HG03139 (cell line): ENCODE data around the gene ZCCHC17.

Source experiments
- ATAC-seq: cut with Tn5 transposase; IDR thresholded peaks from one replicate; pipeline ENCODE4 v1.9.1; 2021; ENCODE audit not compliant: unreplicated experiment

The ZCCHC17 gene

DNA sequence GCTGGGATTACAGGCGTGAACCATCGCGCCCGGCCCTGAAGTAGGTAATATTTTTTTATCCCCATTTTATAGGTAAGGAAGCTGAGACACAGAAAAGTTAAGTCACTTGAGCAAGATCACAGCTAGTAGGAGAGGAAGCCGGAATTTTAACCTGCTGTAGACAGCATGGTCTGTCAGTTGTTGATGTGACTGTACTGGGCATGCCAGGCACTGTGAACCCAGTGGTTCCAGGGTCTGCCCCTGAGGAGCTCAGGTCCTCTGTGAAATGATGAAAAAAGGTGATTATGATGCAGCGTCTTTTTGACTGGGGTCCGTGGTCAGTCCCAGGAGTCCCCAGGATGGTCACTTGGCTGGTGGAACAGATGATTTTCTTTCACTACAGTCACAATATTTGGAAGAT is 92.8 kb downstream of the ZCCHC17 start:
- ATAC-seq: no peak

DNA sequence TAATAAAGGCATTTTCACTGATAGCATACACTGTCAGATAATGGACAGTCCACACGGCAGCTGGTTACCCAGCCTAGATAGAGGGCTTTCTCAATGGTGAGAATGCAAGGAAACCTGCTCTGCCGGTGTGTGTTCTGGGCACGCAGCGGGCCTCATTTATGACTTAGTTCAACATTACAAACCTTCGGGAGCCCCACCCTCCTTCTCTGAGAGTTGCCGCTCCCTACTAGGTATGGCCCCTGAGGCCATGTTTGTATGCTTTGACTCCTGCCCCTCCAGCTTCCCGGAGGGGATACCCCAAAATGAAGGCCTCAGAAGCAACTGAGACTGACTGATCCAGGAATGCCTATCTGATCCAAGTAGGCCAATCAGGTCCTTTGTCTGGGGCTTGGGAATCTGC is 93.2 kb downstream of the ZCCHC17 start:
- no peak for ATAC-seq

DNA sequence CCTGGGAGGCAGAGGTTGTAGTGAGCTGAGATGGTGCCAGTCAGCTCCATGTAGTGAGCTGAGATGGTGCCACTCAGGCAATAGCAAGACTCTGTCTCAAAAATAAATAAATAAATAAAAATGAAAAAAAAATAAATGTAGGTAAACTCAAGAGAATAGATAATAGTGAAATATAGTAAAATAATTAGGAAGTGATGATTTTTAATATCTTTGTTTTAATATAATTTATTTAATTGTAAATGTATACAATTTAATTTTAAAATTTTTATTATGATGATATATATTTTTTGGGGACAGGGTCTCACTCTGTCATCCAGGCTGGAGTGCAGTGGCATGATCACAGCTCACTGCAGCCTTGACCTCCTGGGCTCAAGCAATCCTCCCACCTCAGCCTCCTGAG is 96.6 kb downstream of the ZCCHC17 start:
- no peak for ATAC-seq

DNA sequence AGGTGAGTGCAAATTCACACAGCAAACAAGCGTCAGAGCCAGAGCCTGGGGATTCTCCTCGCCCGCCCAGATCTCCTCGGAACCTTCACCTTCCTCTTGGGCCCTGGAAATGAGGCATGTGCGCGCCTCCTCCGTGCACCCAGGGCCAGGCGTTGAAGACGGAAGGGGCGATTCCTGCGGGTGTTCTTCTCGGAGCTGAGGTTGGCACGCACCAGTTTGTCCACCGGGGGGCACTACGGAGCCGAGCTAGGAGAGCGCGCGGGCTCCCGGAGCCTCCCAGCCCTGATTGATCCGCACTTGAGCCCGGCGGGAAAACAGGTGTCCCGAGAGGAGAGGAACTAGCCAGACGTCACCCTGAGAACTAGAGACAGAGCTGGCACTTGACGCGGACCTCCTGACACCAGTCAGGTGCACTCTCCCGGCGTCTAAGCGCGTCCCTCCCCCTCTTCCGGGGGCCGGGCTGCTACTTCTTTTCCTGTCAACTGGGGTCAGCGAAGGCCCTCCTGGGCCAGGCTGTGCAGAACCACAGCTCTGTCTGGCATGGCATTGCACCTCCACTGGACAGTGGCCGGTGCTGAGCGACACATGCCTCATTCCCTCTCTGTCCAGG is 97.9 kb downstream of the ZCCHC17 start:
- ATAC-seq: no peak

DNA sequence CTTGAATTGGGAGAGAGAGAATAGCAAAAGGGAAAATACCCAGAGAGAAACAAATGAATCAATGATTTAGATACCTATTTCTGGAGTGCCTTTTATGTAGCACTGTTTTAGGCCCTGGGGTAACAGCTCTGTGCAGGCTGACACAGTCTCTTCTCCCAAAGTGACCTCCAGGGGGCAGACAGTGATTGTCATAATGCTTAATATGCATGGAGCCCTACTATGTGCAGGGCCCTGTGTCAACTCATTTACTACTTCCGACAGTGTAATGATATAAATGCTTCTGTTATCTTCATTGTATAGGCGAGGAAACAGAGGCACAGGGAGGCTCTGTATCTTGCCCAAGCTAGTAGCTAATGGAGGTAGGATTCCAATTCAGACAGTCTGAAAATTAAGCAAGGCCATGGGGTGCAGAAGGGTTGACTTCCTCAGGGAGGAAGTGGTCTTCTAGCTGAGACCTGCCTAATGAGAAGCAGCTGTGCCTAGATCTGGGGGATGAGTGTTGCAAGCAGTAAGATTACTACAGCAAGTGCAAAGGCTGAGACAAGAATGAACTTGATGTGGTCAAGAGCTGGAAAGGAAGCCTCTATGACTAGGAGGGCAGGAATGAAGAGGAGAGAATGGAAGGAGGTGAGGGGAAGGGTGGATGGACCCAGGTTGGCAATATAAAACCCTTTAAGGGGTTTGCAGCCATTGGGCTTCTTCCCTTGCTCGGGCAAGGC is 100.0 kb downstream of the ZCCHC17 start:
- no peak for ATAC-seq

DNA sequence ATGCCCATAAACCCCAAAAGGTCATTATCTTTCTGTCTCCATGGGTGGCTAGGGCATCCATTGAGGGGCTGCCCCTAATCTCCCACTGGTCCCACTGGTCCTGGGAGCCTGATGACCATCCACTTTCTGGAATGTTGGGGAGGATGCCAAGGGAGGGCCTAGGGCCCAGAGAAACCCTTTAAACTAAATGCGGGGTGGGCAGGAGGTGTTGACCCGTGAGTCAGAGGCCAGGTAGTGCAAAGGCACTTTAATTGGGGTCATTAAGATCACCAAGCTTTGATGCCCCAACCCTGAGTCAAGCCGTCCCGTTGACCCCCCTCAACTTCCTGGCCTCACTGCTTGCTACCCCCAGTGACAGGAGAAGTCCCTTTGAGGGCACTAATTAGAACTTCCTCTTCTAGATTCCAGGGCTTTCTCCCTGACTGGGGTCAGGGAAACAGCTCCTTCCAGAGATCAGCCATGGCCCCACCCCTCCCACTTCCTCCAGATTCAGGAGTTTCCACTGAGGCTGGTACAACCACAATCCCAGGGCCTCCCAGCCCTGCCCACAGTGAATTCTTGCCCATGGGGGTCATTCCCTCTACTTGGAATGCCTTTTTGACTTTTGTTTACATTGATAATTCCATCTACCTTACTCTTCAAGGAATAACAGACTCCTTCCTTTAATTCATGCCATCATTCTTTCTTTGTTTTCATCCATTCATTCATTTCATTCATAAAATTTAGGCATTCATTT is 100.7 kb downstream of the ZCCHC17 start:
- ATAC-seq: no peak

DNA sequence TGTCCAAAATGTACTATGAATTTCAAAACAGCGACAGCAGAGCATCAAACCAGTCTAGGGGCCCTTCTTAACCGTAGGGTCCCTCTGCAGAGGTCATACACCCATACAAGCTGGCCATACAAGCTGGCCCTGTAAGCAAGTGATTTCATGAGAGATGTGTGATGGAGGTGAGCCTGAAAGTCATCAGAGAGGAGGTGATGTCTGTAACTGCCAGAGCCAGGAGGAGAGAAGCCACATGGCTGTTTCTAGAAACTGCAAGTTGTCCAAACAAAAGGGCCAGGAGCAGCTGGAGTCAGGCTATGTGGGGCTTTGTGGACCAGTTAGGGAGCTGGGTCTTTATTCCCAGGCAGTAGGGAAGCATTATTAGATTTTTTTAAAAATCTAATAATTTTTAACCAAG is 101.4 kb downstream of the ZCCHC17 start:
- no peak for ATAC-seq

DNA sequence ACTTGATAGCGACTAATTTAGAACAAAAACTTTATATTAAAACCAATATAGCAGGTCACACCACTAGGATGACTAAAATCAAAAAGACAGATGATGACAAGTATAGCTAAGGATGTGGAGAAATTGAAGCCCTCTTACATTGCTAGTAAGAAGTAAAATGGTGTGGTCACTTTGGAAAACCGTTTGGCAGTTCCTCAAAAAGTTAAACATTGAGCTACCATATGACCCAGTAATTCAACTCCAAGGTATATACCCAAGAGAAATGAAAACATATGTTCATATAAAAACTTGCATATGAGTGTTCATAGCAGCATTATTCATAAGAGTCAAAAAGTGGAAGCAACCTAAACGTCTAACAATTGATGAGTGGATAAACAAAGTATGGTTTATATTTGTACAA is 103.1 kb downstream of the ZCCHC17 start:
- no peak for ATAC-seq

DNA sequence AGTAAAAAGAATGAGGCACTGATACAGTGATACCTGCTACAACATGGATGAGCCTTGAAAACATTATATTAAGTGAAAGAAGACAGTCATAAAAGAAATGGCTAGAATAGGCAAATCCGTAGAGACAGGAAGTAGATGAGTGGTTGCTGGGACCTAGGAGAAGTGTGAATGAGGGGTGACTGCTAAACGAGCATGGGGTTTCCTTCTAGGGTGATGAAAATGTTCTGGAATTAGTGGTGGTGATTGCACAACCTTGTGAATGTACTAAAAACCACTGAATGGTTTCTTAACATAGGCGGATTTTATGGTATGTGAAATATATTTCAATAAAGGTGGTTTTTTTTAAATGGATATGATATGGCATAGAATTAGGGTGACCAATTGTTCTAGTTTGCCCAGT is 103.6 kb downstream of the ZCCHC17 start:
- no peak for ATAC-seq

DNA sequence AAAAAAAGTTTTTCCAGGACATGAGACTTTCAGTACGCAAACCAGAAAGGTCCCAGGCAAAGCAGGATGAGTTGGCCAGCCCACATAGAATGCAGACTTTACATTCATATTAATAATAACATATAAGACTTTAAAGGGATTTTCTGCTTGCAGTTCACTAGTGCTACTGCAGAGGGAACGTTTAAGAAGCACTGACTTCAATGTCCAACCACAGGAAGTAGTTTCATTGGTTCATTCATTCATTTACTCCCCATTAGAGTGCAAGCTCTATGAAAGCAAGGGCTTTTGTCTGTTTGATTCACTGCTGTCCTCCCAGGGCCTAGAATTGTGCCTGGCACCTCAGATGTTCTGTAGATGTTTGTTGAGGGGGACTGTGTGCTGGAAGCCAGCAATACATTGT is 104.4 kb downstream of the ZCCHC17 start:
- ATAC-seq: no peak

DNA sequence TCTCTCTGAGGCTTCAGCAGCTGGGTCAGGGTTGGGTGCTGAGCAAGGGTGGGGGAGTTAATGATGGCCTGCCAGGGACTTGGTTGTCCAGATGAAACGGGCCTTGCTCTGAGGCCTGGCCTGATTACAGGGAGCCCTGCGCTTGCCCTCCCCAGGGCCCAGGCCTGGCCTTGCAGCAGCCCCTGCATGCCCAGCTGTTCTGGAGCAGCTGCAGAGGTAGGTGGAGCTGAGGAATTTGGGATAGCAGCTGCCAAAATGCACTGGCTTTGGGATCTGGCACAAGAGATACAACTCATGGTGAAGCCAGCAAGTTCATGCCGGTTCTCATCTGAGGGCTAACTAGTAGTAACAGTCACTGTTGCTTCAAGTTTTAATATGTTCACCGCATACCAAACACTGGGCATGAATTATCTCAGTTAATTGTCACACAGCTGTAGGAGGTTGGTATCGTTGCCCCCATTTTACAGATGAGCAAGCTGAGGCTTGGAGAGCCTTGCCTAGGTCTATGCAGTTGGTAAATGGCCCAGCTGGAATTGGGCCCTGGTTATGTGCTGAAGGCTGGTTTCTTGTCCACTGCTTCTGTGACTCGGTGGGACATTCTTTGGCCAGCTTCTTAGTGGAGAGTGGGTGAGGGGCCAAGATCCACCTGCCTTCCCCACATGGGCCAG is 108.9 kb downstream of the ZCCHC17 start:
- ATAC-seq: no peak

DNA sequence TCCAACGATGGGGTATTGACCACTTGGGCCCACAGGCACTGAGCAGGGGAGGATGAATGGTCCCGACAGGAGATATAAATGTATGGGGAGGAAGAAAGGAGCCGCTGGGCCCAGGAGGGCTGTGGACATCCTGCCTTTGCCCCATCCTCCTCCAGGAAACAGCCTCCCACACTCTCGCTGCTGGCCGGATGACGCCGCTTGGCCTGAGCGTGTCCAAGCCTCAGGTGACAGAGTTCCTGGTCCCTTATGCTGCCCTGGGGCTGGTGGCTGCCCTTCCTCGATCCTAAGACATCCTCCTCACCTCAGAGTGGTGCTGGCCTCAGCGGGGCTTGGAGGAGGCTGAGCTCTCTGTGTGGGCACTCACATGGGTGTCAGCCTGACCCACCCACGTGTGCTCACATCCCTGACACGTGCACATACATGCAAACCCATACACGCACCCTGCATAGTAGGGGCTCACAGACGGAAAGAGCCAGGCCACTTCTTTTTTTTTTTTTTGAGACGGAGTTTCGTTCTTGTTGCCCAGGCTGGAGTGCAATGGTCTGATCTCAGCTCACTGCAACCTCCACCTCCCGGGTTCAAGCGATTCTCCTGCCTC is 110.3 kb downstream of the ZCCHC17 start:
- ATAC-seq: no peak

DNA sequence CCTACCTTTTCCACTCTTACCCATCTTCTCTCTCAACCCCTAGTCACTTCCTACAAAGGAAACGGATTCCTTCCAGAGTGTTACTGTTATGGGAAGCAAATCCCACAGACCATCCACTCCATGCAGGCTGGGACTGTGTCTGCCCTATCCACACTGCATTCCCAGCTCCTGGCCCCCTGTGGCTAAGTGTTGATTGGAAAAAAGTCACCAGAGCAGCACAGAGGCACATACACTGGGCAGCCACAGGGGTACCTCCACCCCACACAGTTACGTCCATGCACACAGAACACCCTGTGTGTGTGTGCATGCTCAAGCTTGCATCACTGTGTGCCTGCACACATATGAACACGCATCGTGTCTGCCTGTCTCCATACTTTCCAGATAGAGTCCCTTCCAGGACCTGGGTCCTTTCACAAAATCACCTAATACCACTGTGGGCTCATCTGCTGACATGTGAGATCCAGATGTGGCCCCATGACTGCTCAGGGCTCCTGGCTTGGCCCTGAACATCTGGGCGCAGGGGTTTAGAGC is 112.0 kb downstream of the ZCCHC17 start:
- ATAC-seq: no peak

DNA sequence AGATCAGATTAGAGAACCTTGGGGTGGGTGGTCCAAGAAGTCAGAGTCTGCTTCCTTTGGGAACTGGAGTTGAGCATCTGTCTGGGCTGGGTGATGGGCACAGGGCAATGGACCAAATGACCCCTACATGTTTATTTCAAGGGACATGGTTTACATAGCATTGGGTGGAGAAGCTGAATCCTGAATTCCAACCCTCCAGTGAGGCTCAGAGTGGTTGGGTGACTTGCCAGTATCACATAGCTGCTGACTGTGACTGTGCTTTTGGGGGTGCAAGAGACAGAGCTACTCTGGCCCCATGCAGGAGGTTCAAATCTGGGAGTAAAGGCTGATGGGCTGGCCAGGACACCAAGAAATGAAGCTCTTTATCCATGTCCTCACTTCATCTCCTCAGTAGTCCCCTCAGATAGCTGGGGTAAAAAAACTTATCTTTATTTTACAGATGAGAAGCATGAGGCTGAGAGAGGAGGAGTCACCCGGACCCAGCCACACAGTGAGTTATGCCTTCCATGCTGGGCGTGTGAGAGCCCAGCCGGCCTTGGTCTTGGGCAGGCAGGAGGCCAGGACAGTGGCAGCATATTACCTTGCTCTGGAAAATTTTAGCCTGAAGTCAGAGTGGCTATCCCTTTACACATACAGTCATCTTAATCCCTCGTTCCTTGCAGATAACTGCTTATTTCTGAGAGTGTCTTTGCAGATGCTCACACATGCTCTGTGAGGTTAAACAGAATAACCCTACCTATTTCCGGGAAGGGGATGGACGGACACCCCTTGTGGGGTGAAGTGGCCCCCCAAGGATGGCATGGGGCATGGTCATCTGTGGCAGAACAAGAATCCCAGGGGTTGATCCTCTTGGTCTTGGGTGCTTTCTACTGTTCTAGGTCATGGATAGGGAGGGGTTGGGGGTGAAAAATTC is 113.4 kb downstream of the ZCCHC17 start:
- no peak for ATAC-seq

DNA sequence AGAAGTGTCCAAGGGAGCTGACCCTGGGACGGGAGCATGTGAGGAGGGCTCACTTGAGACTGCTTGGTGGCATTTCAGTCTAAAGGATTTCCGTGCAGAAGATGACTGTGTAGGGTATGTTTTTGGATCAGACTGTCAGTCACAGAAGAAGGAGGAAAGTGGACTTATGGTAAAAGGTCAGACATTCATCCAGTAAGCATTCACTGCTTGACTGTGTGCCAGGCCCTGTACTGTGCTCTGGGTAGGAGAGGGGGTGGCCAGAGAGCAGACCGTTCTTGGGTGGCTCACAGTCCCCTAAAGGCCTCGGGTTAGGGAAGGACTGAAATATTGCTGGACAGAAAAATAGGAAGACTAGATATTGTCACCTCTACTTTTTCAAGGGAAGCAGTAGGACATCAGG is 114.0 kb downstream of the ZCCHC17 start:
- ATAC-seq: no peak

DNA sequence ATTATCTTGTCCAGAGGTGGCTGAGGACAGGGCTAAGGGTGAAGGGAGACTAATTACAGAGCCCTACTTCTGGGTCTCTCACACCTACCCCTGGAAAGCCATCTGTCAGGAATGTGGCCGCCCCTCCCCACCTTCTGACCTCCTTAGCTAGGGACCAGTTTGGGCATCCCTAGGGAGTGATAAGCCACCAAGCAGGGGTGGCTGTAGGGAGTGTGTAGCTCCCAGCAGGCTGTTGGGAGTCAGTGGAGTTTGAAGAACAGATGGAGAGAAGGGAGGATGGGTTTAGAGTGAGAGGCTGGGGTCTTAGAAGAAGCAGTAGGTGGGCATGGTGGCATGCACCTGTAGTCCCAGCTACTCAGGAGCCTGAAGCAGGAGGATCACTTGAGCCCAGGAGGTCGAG is 115.4 kb downstream of the ZCCHC17 start:
- no peak for ATAC-seq

DNA sequence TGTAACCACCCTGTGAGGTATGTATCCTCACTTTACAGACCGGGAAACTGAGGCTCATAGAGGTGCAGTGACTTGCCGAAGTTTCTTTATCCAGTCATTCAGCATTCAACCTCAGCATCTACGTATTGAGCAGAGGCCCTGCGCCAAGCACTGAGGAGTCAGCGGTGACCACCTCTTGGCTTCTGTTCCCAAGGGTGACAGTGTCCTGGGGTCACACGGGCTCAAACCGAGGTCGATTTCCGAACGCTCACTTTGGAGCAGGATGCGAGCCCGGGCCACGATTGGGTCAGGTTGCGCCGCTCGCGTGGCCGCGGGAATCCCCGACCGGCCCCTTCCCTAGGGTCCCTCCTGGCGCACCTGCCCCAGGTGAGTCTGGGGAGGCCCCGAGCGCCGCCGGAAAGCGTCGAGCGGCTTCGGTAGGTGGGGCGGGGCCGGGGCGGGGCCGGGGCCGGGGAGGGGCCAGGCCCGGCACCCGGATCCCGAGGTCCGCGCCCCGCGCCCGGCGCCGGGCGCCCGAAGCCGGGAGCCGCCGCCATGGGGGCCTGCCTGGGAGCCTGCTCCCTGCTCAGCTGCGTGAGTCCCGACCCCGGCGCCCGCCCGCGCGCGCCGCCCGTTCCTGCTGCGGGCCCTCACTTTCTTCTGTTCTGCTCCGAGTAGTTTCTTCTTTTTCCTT is 116.0 kb downstream of the ZCCHC17 start, which contains the start of gene SERINC2:
Gene SERINC2 (plus strand): TSS at position 482 of the 673 bp plus-strand sequence. CDS start 53 bp downstream, at position 535.
- no peak for ATAC-seq

DNA sequence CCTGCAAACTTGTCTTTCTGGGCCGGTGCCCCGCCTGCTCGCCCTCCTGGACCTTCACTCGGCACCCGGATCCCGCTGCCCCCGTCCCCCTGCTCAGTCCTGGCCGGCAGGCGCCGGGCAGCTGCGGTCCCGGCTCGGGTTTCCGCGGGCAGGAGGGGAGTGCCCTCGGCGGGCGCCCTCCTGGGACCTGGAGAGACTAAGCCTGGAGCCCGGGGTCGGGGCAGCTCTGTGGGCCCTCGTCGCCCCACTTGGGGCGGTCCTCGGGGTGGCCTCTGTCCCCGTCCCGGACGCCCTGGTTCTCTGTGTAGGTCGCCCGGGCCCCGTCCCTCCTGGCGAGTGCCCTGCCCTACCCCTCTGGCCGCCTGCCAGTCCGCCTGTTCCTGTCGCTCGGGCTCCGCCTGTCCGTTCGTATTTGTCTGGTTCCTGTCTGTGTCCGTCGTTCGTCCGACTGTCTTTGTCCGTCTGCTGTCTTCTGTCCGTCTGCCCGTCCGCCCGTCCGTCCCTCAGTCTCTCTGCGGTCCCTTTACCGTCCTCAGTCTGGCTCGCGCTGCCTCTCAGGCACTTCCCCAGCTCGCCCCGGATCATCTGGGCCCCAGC is 116.7 kb downstream of the ZCCHC17 start:
- ATAC-seq: no peak
